Measurements from ENCODE around the gene RPTOR.
A peak's percentile ranks its signal among the peaks of the same experiment; 100 is the strongest.

Gene RPTOR

DNA sequence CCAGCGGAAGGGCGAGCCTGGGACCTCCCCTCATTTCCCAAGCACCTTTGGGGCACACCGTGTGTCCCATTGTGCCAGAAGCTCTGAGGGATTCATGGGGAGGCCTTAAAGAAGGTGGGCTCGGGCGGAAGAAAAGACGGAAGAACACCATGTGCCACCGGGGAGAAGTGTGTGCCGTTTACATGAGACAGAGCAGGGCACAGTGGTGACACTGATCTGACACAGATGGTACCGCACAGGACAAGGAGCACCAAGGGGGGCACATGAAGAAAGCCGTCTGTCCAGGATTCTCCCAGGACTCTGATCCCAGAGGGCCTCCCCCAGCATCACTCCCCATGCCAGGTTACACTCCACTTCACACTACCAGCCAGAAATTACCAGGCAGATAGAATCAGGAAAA lies 318.3 kb downstream of the RPTOR start:
- H3K9ac ChIP-seq (ENCODE audit: low read length) = no peak overlapping the region
- no peaks in the 10 kb centered on the region for H3K27me3 ChIP-seq (ENCODE audit: insufficient read depth, low read length)
- no peaks in the 10 kb centered on the region for H3K9me2 ChIP-seq (ENCODE audit: low read depth, low read length)
- H3K27ac ChIP-seq (ENCODE audit: low read depth, low read length, poor library complexity, severe bottlenecking) = no peak overlapping the region
- no peaks in the 10 kb centered on the region for H3K79me2 ChIP-seq (ENCODE audit: insufficient read depth, low read length)
- no peaks in the 10 kb centered on the region for H3K9me3 ChIP-seq (ENCODE audit: low read length)
- no peaks in the 10 kb centered on the region for H4K20me1 ChIP-seq (ENCODE audit: insufficient read depth, low read length)
- H2AFZ ChIP-seq (ENCODE audit: low read length) = no peak overlapping the region
- no peaks in the 10 kb centered on the region for H3K4me1 ChIP-seq (ENCODE audit: insufficient read depth, low read length, severe bottlenecking)
- no peak overlapping the region for H3K4me3 ChIP-seq (ENCODE audit: low read depth, low read length, poor library complexity, severe bottlenecking)
- no peak for TF ChIP-seq EZH2 (IDR thresholded peaks at IDR 0.05; ENCODE audit: borderline replicate concordance, low read length)
- H3K36me3 ChIP-seq (ENCODE audit: insufficient read depth, low read length) = peaks cover 91% of the 10 kb centered on the region
- H3F3A ChIP-seq (ENCODE audit: insufficient read depth, low read length) = no peaks in the 10 kb centered on the region; the same call in 1 of the 2 replicates
- H3K4me2 ChIP-seq (ENCODE audit: low read length) = no peak overlapping the region

GRCh38 chr17:80863626-80864025 lies 319.0 kb downstream of the RPTOR start:
- H3K27me3 ChIP-seq (ENCODE audit: insufficient read depth, low read length) = no peaks in the 10 kb centered on the region
- H3F3A ChIP-seq (ENCODE audit: insufficient read depth, low read length) = no peaks in the 10 kb centered on the region; the same call in 1 of the 2 replicates
- no peaks in the 10 kb centered on the region for H3K4me1 ChIP-seq (ENCODE audit: insufficient read depth, low read length, severe bottlenecking)
- no peak overlapping the region for H3K27ac ChIP-seq (ENCODE audit: low read depth, low read length, poor library complexity, severe bottlenecking)
- peaks cover 91% of the 10 kb centered on the region for H3K36me3 ChIP-seq (ENCODE audit: insufficient read depth, low read length)
- H3K9ac ChIP-seq (ENCODE audit: low read length) = no peak overlapping the region
- H3K9me3 ChIP-seq (ENCODE audit: low read length) = no peaks in the 10 kb centered on the region
- no peak overlapping the region for H2AFZ ChIP-seq (ENCODE audit: low read length)
- H3K4me2 ChIP-seq (ENCODE audit: low read length) = no peak overlapping the region
- TF ChIP-seq EZH2 (IDR thresholded peaks at IDR 0.05; ENCODE audit: borderline replicate concordance, low read length) = no peak
- TF ChIP-seq, protein P1, sequence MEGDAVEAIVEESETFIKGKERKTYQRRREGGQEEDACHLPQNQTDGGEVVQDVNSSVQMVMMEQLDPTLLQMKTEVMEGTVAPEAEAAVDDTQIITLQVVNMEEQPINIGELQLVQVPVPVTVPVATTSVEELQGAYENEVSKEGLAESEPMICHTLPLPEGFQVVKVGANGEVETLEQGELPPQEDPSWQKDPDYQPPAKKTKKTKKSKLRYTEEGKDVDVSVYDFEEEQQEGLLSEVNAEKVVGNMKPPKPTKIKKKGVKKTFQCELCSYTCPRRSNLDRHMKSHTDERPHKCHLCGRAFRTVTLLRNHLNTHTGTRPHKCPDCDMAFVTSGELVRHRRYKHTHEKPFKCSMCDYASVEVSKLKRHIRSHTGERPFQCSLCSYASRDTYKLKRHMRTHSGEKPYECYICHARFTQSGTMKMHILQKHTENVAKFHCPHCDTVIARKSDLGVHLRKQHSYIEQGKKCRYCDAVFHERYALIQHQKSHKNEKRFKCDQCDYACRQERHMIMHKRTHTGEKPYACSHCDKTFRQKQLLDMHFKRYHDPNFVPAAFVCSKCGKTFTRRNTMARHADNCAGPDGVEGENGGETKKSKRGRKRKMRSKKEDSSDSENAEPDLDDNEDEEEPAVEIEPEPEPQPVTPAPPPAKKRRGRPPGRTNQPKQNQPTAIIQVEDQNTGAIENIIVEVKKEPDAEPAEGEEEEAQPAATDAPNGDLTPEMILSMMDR (IDR thresholded peaks at IDR 0.05; ENCODE audit: low read length) = no peak
- H3K4me3 ChIP-seq (ENCODE audit: low read depth, low read length, poor library complexity, severe bottlenecking) = no peak overlapping the region
- H3K79me2 ChIP-seq (ENCODE audit: insufficient read depth, low read length) = no peaks in the 10 kb centered on the region
- H3K9me2 ChIP-seq (ENCODE audit: low read depth, low read length) = no peaks in the 10 kb centered on the region
- no peaks in the 10 kb centered on the region for H4K20me1 ChIP-seq (ENCODE audit: insufficient read depth, low read length)

DNA sequence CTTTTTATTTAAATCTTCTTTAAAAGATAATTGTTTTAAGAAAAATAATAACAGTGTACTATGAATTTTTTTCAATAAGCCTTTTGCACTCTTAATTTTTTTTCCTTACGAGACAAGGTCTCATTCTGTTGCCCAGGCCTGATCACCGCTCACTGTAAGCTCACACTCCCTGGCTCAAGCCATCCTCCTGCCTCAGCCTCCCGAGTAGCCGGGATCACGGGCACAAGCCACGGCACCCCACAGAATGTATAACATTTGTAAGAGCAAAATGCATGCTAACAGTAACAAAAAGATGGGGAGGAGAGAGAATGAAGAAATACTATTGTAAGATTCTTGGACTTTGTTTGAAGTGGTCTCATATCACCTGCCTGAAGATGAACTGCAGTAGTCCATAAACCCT lies 320.1 kb downstream of the RPTOR start:
- no peaks in the 10 kb centered on the region for H3K79me2 ChIP-seq (ENCODE audit: insufficient read depth, low read length)
- TF ChIP-seq, protein P1 (IDR thresholded peaks at IDR 0.05; ENCODE audit: low read length) = no peak
- TF ChIP-seq EZH2 (IDR thresholded peaks at IDR 0.05; ENCODE audit: borderline replicate concordance, low read length) = no peak
- H4K20me1 ChIP-seq (ENCODE audit: insufficient read depth, low read length) = no peaks in the 10 kb centered on the region

DNA sequence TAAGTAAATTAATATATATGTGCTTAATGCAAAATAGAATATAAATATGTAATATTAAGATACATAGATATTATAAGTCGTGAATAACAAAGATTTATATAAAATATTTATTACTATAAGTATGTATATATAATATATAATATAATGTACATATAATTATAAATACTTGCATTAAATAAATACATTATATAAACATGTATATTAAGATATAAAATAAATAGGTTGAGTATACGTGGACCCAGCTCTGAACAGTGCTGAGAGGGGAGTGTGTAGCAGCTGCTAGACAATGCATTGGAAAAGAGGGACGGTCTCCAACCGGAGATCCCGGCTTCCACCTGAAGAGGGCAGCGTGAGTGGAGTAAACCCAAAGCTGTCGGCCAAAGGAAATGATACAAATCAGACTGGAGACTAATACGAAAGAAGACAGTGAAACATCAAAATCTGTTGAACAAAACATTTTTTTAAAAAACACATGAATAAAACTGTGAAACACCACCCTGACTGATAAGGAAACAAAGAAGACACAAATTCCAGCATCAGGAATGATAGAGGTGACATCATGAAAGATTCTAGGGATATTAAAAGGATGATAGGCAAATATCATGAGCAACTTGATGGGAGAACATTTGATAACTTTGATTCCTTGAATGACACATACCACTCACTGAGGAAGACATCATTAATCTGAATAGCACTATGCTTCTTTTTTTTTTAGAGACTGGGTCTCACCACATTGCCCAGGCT lies 321.6 kb downstream of the RPTOR start:
- Histone ChIP-seq H3K27me3 (ENCODE audit: insufficient read depth, low read length) (no peaks in the 10 kb centered on the region), H3K9me3 (ENCODE audit: low read length) (no peaks in the 10 kb centered on the region), H4K20me1 (ENCODE audit: insufficient read depth, low read length) (no peaks in the 10 kb centered on the region), H3K4me3 (ENCODE audit: low read depth, low read length, poor library complexity, severe bottlenecking) (no peak overlapping the region), H3K79me2 (ENCODE audit: insufficient read depth, low read length) (no peaks in the 10 kb centered on the region), H3K36me3 (ENCODE audit: insufficient read depth, low read length) (peaks cover 71% of the 10 kb centered on the region), H3K9ac (ENCODE audit: low read length) (no peak overlapping the region), H3K4me1 (ENCODE audit: insufficient read depth, low read length, severe bottlenecking) (no peaks in the 10 kb centered on the region), H3K27ac (ENCODE audit: low read depth, low read length, poor library complexity, severe bottlenecking) (no peak overlapping the region), H3K4me2 (ENCODE audit: low read length) (no peak overlapping the region), H3K9me2 (ENCODE audit: low read depth, low read length) (no peaks in the 10 kb centered on the region), H3F3A (ENCODE audit: insufficient read depth, low read length) (no peaks in the 10 kb centered on the region; the same call in 1 of the 2 replicates), H2AFZ (ENCODE audit: low read length) (no peak overlapping the region)
- no peak for TF ChIP-seq EZH2 (IDR thresholded peaks at IDR 0.05; ENCODE audit: borderline replicate concordance, low read length)
- TF ChIP-seq, protein P1 (IDR thresholded peaks at IDR 0.05; ENCODE audit: low read length) = peak; percentile 56

More for the DNA sequence above, 320.1 kb downstream of the RPTOR start:
- no peaks in the 10 kb centered on the region for H3K9me3 ChIP-seq (ENCODE audit: low read length)
- H3K4me2 ChIP-seq (ENCODE audit: low read length) = no peak overlapping the region
- no peaks in the 10 kb centered on the region for H3K4me1 ChIP-seq (ENCODE audit: insufficient read depth, low read length, severe bottlenecking)
- H2AFZ ChIP-seq (ENCODE audit: low read length) = no peak overlapping the region
- no peaks in the 10 kb centered on the region; the same call in 1 of the 2 replicates for H3F3A ChIP-seq (ENCODE audit: insufficient read depth, low read length)
- no peak overlapping the region for H3K9ac ChIP-seq (ENCODE audit: low read length)
- peaks cover 80% of the 10 kb centered on the region for H3K36me3 ChIP-seq (ENCODE audit: insufficient read depth, low read length)
- H3K27ac ChIP-seq (ENCODE audit: low read depth, low read length, poor library complexity, severe bottlenecking) = no peak overlapping the region
- H3K27me3 ChIP-seq (ENCODE audit: insufficient read depth, low read length) = no peaks in the 10 kb centered on the region
- no peaks in the 10 kb centered on the region for H3K9me2 ChIP-seq (ENCODE audit: low read depth, low read length)
- no peak overlapping the region for H3K4me3 ChIP-seq (ENCODE audit: low read depth, low read length, poor library complexity, severe bottlenecking)

Measured in OCI-LY1 (cell line).